DOHH2 (cell line): ENCODE measurements around the gene DMD.

Experiments
- H3F3A ChIP-seq: fragments of 200-600 bp; sonication (generic), shearing (Covaris generic); 2 replicates; pipeline ENCODE4 v1.6.0; 2016; ENCODE audit warnings: antibody characterized with exemption, mild to moderate bottlenecking; ENCODE audit not compliant: control insufficient read depth, insufficient read depth
- H3K27ac ChIP-seq: fragments of 200-600 bp; sonication (generic); 2 replicates; pipeline ENCODE4 v1.5.1; 2014; ENCODE audit warnings: low read depth, mild to moderate bottlenecking, low read length, moderate library complexity
- H3K27me3 ChIP-seq: fragments of 200-600 bp; sonication (generic); 2 replicates; pipeline ENCODE4 v1.6.1; 2014; ENCODE audit warnings: mild to moderate bottlenecking, low read length, mixed read lengths; ENCODE audit not compliant: control insufficient read depth
- H3K36me3 ChIP-seq: fragments of 200-600 bp; sonication (generic); 2 replicates; pipeline ENCODE4 v1.6.1; 2014; ENCODE audit warnings: mild to moderate bottlenecking, low read length, moderate library complexity, mixed read lengths; ENCODE audit not compliant: control insufficient read depth
- H3K4me1 ChIP-seq: fragments of 200-600 bp; sonication (generic); 2 replicates; pipeline ENCODE4 v1.6.1; 2014; ENCODE audit warnings: mild to moderate bottlenecking, low read length, mixed read lengths; ENCODE audit not compliant: control insufficient read depth
- H3K4me2 ChIP-seq: fragments of 200-600 bp; sonication (generic); 2 replicates; pipeline ENCODE4 v1.6.0; 2014; ENCODE audit warnings: mild to moderate bottlenecking, low read length, moderate library complexity
- H3K4me3 ChIP-seq: fragments of 200-600 bp; sonication (generic); 2 replicates; pipeline ENCODE4 v1.5.1; 2014; ENCODE audit warnings: mild to moderate bottlenecking, low read length, mixed read lengths
- H3K79me2 ChIP-seq: fragments of 200-600 bp; sonication (generic); 2 replicates; pipeline ENCODE4 v1.6.1; 2014; ENCODE audit warnings: mild to moderate bottlenecking, low read length, mixed read lengths; ENCODE audit not compliant: control insufficient read depth
- H3K9me2 ChIP-seq: fragments of 200-600 bp; sonication (generic); replicated peaks from 2 replicates; pipeline ENCODE4 v1.6.1; 2014; ENCODE audit warnings: mild to moderate bottlenecking, low read length, mixed read lengths; ENCODE audit not compliant: control insufficient read depth
- H3K9me3 ChIP-seq: fragments of 200-600 bp; sonication (generic); 2 replicates; pipeline ENCODE4 v1.6.1; 2014; ENCODE audit warnings: antibody characterized with exemption, low read length, mixed read lengths; ENCODE audit not compliant: control insufficient read depth, insufficient read depth
- H4K20me1 ChIP-seq: fragments of 200-600 bp; sonication (generic); 2 replicates; pipeline ENCODE4 v1.6.0; 2014; ENCODE audit warnings: low read depth, mild to moderate bottlenecking, antibody characterized with exemption, low read length, moderate library complexity; ENCODE audit not compliant: control insufficient read depth, insufficient read depth
- CTCF ChIP-seq: fragments of 200-600 bp; sonication (generic); IDR thresholded peaks from one replicate; pipeline ENCODE4 v1.5.1; 2014; ENCODE audit warnings: antibody characterized with exemption, mild to moderate bottlenecking, low read depth, low read length; ENCODE audit not compliant: poor library complexity, severe bottlenecking
- EZH2phosphoT487 ChIP-seq: fragments of 200-600 bp; sonication (generic); IDR thresholded peaks from 2 replicates; pipeline ENCODE4 v1.6.1; 2017; ENCODE audit warnings: borderline replicate concordance, mild to moderate bottlenecking, antibody characterized with exemption, low read length, moderate library complexity, mixed read lengths

DMD gene

GRCh38 chrX:31397119-31397518 is 1814.2 kb downstream of the DMD start:
- no peaks in the 10 kb centered on the region for H3K4me1 ChIP-seq
- H3K79me2 ChIP-seq: no peaks in the 10 kb centered on the region
- no peaks in the 10 kb centered on the region for H3K9me2 ChIP-seq
- TF ChIP-seq EZH2phosphoT487: no peak
- no peak for TF ChIP-seq CTCF
- H3K9me3 ChIP-seq: no peaks in the 10 kb centered on the region
- H3K4me2 ChIP-seq: no peak overlapping the region
- H3K4me3 ChIP-seq: no peak overlapping the region
- H3F3A ChIP-seq: no peaks in the 10 kb centered on the region
- H3K36me3 ChIP-seq: no peaks in the 10 kb centered on the region
- no peak overlapping the region for H3K27ac ChIP-seq
- H4K20me1 ChIP-seq: no peaks in the 10 kb centered on the region
- no peaks in the 10 kb centered on the region for H3K27me3 ChIP-seq

GRCh38 chrX:31392513-31392912 is 1818.8 kb downstream of the DMD start:
- TF ChIP-seq CTCF: no peak
- TF ChIP-seq EZH2phosphoT487: no peak
- Histone ChIP-seq H3K4me2 (no peak overlapping the region), H3K79me2 (no peaks in the 10 kb centered on the region), H3F3A (no peaks in the 10 kb centered on the region), H3K4me1 (no peaks in the 10 kb centered on the region), H4K20me1 (no peaks in the 10 kb centered on the region), H3K9me2 (no peaks in the 10 kb centered on the region), H3K36me3 (no peaks in the 10 kb centered on the region), H3K27ac (no peak overlapping the region), H3K4me3 (no peak overlapping the region), H3K27me3 (no peaks in the 10 kb centered on the region), H3K9me3 (no peaks in the 10 kb centered on the region)

GRCh38 chrX:31388946-31389345 is 1822.4 kb downstream of the DMD start:
- H3K79me2 ChIP-seq: no peaks in the 10 kb centered on the region
- H3K9me2 ChIP-seq: no peaks in the 10 kb centered on the region
- H3K27me3 ChIP-seq: no peaks in the 10 kb centered on the region
- no peaks in the 10 kb centered on the region for H4K20me1 ChIP-seq
- H3F3A ChIP-seq: no peaks in the 10 kb centered on the region
- H3K9me3 ChIP-seq: no peaks in the 10 kb centered on the region
- H3K36me3 ChIP-seq: no peaks in the 10 kb centered on the region
- H3K4me1 ChIP-seq: no peaks in the 10 kb centered on the region
- no peak overlapping the region for H3K4me2 ChIP-seq
- no peak overlapping the region for H3K27ac ChIP-seq
- H3K4me3 ChIP-seq: no peak overlapping the region
- TF ChIP-seq CTCF (no peak), EZH2phosphoT487 (no peak)

- TF ChIP-seq CTCF (no peak), EZH2phosphoT487 (no peak)
- Histone ChIP-seq H3K4me1 (no peaks in the 10 kb centered on the region), H3K27me3 (no peaks in the 10 kb centered on the region), H3K79me2 (no peaks in the 10 kb centered on the region), H3F3A (no peaks in the 10 kb centered on the region), H3K9me2 (no peaks in the 10 kb centered on the region), H3K36me3 (no peaks in the 10 kb centered on the region), H3K4me2 (no peak overlapping the region), H3K9me3 (no peaks in the 10 kb centered on the region), H4K20me1 (no peaks in the 10 kb centered on the region), H3K4me3 (no peak overlapping the region), H3K27ac (no peak overlapping the region)
These were observed 1826.9 kb downstream of the DMD start for GRCh38 chrX:31384471-31384870.
